HCT116 (cell line): Measurements from ENCODE around the gene ACAD8. TPM values are rescaled to one million over a fixed set of nuclear protein-coding genes. Genes with fewer than 3 reads are reported as not detected.

ENCODE experiments used
- ATAC-seq: fragments of 200-7000 bp; cut with Tn5 transposase; 2 replicates; pipeline ENCODE4 v1.9.1; 2020; ENCODE audit warnings: mild to moderate bottlenecking, moderate library complexity
- BruUV-seq: library from RNA; stranded (reverse); fragments of 400-500 nt; replicated peaks from 2 replicates; lab custom pipeline; 2021; lab: Mats Ljungman, UMichigan
- CTCF ChIA-PET: fragments of 300-600 bp; sonication (Branson Sonifier 250); formaldehyde crosslinking; loops from one replicate; lab custom pipeline; 2021; ENCODE audit warnings: antibody characterized with exemption; lab: Charles Lee
- POLR2A ChIA-PET: fragments of 300-600, 350-600 bp; sonication (Branson Sonifier 250); formaldehyde crosslinking; loops from one replicate; lab custom pipeline; 2021; ENCODE audit warnings: antibody characterized with exemption; lab: Charles Lee
- RAD21 ChIA-PET, 2 experiments: fragments of 300-600 bp; sonication (Branson Sonifier 250); formaldehyde crosslinking; loops; one replicate each; lab custom pipeline; 2023; ENCODE audit warnings: low total read pairs in 2 of 2; ENCODE audit not compliant: uncharacterized antibody in 2 of 2, unreplicated experiment in 2 of 2, low non-redundant PET in 1 of 2; lab: Charles Lee
- DNase-seq: peaks from one replicate; pipeline ENCODE4 v3.0.0-alpha.2; 2010; ENCODE audit warnings: low read depth, low spot score
- H2AFZ ChIP-seq: fragments of 200-600 bp; shearing (Covaris generic), sonication (generic); 2 replicates; pipeline ENCODE4 v1.6.1; 2017; ENCODE audit warnings: low read depth, mixed run types, mixed read lengths, antibody characterized with exemption, low read length; ENCODE audit not compliant: poor library complexity, severe bottlenecking
- H3K27ac ChIP-seq: 2 replicates; pipeline ENCODE4 v1.5.1; 2012; ENCODE audit warnings: low read depth, low read length
- H3K27me3 ChIP-seq: fragments of 200-600 bp; sonication (generic); 2 replicates; pipeline ENCODE4 v1.6.1; 2016; ENCODE audit warnings: mixed run types, low read length, mixed read lengths; ENCODE audit not compliant: insufficient read depth
- H3K36me3 ChIP-seq, 2 experiments: fragments of 200-500 bp in 1 of 2; fragments of 200-600 bp in 1 of 2; sonication (Bioruptor generic) in 1 of 2; sonication (generic) in 1 of 2; 2 replicates each; pipeline versions ENCODE4 v1.5.1 to v1.6.1; 2014 to 2016; ENCODE audit warnings: low read length in 2 of 2, inconsistent platforms in 1 of 2, mixed read lengths in 1 of 2, mixed run types in 1 of 2; ENCODE audit not compliant: insufficient read depth in 2 of 2, control insufficient read depth in 1 of 2
- H3K4me1 ChIP-seq, 2 experiments: fragments of 200-600 bp in 1 of 2; sonication (generic) in 1 of 2; 2 replicates each; pipeline versions ENCODE4 v1.5.1 to v1.6.1; 2012 to 2017; ENCODE audit warnings: low read length in 2 of 2, inconsistent platforms in 1 of 2, mild to moderate bottlenecking in 1 of 2, mixed read lengths in 1 of 2, mixed run types in 1 of 2, moderate library complexity in 1 of 2; ENCODE audit not compliant: insufficient read depth in 2 of 2, control insufficient read depth in 1 of 2
- H3K4me2 ChIP-seq: fragments of 200-600 bp; sonication (generic); 2 replicates; pipeline ENCODE4 v1.6.1; 2017; ENCODE audit warnings: mixed run types, low read length, mixed read lengths
- H3K4me3 ChIP-seq, 2 experiments: fragments of 200-600 bp in 1 of 2; sonication (generic) in 1 of 2; replicated peaks in 1 of 2; 2 replicates each; pipeline ENCODE4 v1.5.1; 2011 to 2016; ENCODE audit warnings: low read length in 2 of 2, control low read depth in 1 of 2, low read depth in 1 of 2, mild to moderate bottlenecking in 1 of 2, mixed read lengths in 1 of 2, mixed run types in 1 of 2
- H3K79me2 ChIP-seq: fragments of 200-600 bp; sonication (generic); 2 replicates; pipeline ENCODE4 v1.6.1; 2017; ENCODE audit warnings: mild to moderate bottlenecking, mixed run types, low read length, moderate library complexity, mixed read lengths; ENCODE audit not compliant: insufficient read depth
- H3K9ac ChIP-seq: fragments of 200-600 bp; sonication (generic); 2 replicates; pipeline ENCODE4 v1.6.1; 2016; ENCODE audit warnings: low read length, mixed read lengths
- H3K9me2 ChIP-seq: fragments of 200-600 bp; sonication (generic), shearing (Covaris generic); 2 replicates; pipeline ENCODE4 v1.6.1; 2017; ENCODE audit warnings: mixed run types, mild to moderate bottlenecking, moderate library complexity; ENCODE audit not compliant: insufficient read depth
- H3K9me3 ChIP-seq, 2 experiments: fragments of 200-500 bp in 1 of 2; fragments of 200-600 bp in 1 of 2; sonication (Bioruptor generic) in 1 of 2; sonication (generic) in 1 of 2; 2 replicates each; pipeline ENCODE4 v1.6.1; 2014 to 2017; ENCODE audit warnings: low read length in 2 of 2, mixed read lengths in 2 of 2, inconsistent platforms in 1 of 2, low read depth in 1 of 2, mild to moderate bottlenecking in 1 of 2, mixed run types in 1 of 2, moderate library complexity in 1 of 2; ENCODE audit not compliant: control insufficient read depth in 1 of 2, insufficient read depth in 1 of 2
- H4K20me1 ChIP-seq: fragments of 200-600 bp; sonication (generic), shearing (Covaris generic); 2 replicates; pipeline ENCODE4 v1.6.1; 2017; ENCODE audit warnings: mixed run types, mild to moderate bottlenecking, moderate library complexity; ENCODE audit not compliant: insufficient read depth
- CBX3 ChIP-seq: IDR thresholded peaks from 2 replicates; pipeline ENCODE4 v1.6.1; 2012; ENCODE audit warnings: low read depth
- CEBPB ChIP-seq: IDR thresholded peaks from 2 replicates; pipeline ENCODE4 v1.6.1; 2012; ENCODE audit warnings: low read depth
- EGR1 ChIP-seq: IDR thresholded peaks from 2 replicates; pipeline ENCODE4 v1.6.1; 2012; ENCODE audit warnings: low read depth
- EZH2phosphoT487 ChIP-seq: fragments of 200-600 bp; IDR thresholded peaks from 2 replicates; pipeline ENCODE4 v1.6.1; 2018; ENCODE audit warnings: antibody characterized with exemption, borderline replicate concordance
- FOSL1 ChIP-seq: IDR thresholded peaks from 2 replicates; pipeline ENCODE4 v1.6.1; 2012; ENCODE audit warnings: low read depth
- JUND ChIP-seq: IDR thresholded peaks from 2 replicates; pipeline ENCODE4 v1.6.1; 2012
- POLR2AphosphoS5 ChIP-seq: IDR thresholded peaks from 2 replicates; pipeline ENCODE4 v1.6.1; 2011; ENCODE audit warnings: mild to moderate bottlenecking, low read depth, low read length, moderate library complexity
- RAD21 ChIP-seq: IDR thresholded peaks from 2 replicates; pipeline ENCODE4 v1.6.1; 2012; ENCODE audit warnings: low read depth, mild to moderate bottlenecking
- REST ChIP-seq: IDR thresholded peaks from 2 replicates; pipeline ENCODE4 v1.6.1; 2012; ENCODE audit warnings: low read depth
- TCF7L2 ChIP-seq: IDR thresholded peaks from 2 replicates; pipeline ENCODE4 v1.7.0; 2011; ENCODE audit warnings: borderline replicate concordance, inconsistent platforms; ENCODE audit not compliant: insufficient read depth, insufficient read length; ENCODE audit errors: extremely low read depth
- ZFX ChIP-seq: fragments of 450-650 bp; IDR thresholded peaks from 2 replicates; pipeline ENCODE4 v1.6.1; 2017
- ZNF274 ChIP-seq: fragments of 200-500 bp; sonication (Bioruptor generic); IDR thresholded peaks from 2 replicates; pipeline ENCODE4 v1.6.1; 2014; ENCODE audit warnings: mild to moderate bottlenecking, low read depth, low read length, inconsistent platforms
- intact Hi-C: fragments of 100-400 bp; cut with micrococcal nuclease; formaldehyde crosslinking; loops from 2 replicates; pipeline ENCODE4 v1.10.0; 2022
- total RNA-seq: library from RNA; stranded (reverse); gene quantifications from one replicate; pipeline ENCODE4 v1.2.1, GENCODE V29; 2021; ENCODE audit not compliant: unreplicated experiment
- TF ChIP-seq, protein P1 (sequence below), 3 experiments: fragments of 200-600 bp in 1 of 3; sonication (generic) in 1 of 3; IDR thresholded peaks in 2 of 3; conservative IDR thresholded peaks in 1 of 3; 2 replicates each; pipeline ENCODE4 v1.5.1; 2012 to 2017; ENCODE audit warnings: low read depth in 2 of 3, low read length in 2 of 3, antibody characterized with exemption in 1 of 3, borderline replicate concordance in 1 of 3, control low read depth in 1 of 3, mild to moderate bottlenecking in 1 of 3, mixed read lengths in 1 of 3, mixed run types in 1 of 3, moderate library complexity in 1 of 3; ENCODE audit not compliant: insufficient read depth in 1 of 3
- TF ChIP-seq, protein P2 (sequence below): IDR thresholded peaks from 2 replicates; pipeline ENCODE4 v1.6.1; 2011; ENCODE audit warnings: mild to moderate bottlenecking, low read length, moderate library complexity; ENCODE audit not compliant: insufficient replicate concordance; ENCODE audit errors: extremely low read depth

The ACAD8 gene
- total RNA-seq, 1 experiment from 2014 or later = 21.0 TPM

- no peaks in the 10 kb centered on the region for H4K20me1 ChIP-seq
- peaks cover 2 to 4% of the 10 kb centered on the region in 2 experiments; a peak in 2 of 4 replicates for H3K36me3 ChIP-seq
- ChIA-PET POLR2A (no interaction called here), RAD21 (no interaction called here), CTCF (no interaction called here)
- no peaks in the 10 kb centered on the region for H3K4me1 ChIP-seq
- no peaks in the 10 kb centered on the region for H3K27me3 ChIP-seq
- ATAC-seq (no peak), DNase-seq (no peak)
- H3K9me3 ChIP-seq = no peaks in the 10 kb centered on the region
- intact Hi-C loops = no loop called here
- no peaks in the 10 kb centered on the region for H3K79me2 ChIP-seq
- no TSS peak for BruUV-seq
- no peak overlapping the region for H3K27ac ChIP-seq
- H3K9ac ChIP-seq = no peak overlapping the region
- H3K4me3 ChIP-seq = no peak overlapping the region
- H2AFZ ChIP-seq = no peak overlapping the region
- H3K4me2 ChIP-seq = no peak overlapping the region
- H3K9me2 ChIP-seq = no peaks in the 10 kb centered on the region
- no peak for TF ChIP-seq EGR1
- TF ChIP-seq CBX3 = no peak
- no peak for TF ChIP-seq FOSL1
- TF ChIP-seq CEBPB = no peak
- no peak for TF ChIP-seq ZFX
- TF ChIP-seq JUND = no peak
- TF ChIP-seq EZH2phosphoT487 = no peak
- TF ChIP-seq POLR2AphosphoS5 = no peak
- no peak for TF ChIP-seq ZNF274
- no peak for TF ChIP-seq TCF7L2
- no peak for TF ChIP-seq RAD21
Observed at GRCh38 chr11:134266440-134266839, 13.1 kb downstream of the ACAD8 start.

- H3K4me1 ChIP-seq = no peaks in the 10 kb centered on the region
- TF ChIP-seq, protein P1, sequence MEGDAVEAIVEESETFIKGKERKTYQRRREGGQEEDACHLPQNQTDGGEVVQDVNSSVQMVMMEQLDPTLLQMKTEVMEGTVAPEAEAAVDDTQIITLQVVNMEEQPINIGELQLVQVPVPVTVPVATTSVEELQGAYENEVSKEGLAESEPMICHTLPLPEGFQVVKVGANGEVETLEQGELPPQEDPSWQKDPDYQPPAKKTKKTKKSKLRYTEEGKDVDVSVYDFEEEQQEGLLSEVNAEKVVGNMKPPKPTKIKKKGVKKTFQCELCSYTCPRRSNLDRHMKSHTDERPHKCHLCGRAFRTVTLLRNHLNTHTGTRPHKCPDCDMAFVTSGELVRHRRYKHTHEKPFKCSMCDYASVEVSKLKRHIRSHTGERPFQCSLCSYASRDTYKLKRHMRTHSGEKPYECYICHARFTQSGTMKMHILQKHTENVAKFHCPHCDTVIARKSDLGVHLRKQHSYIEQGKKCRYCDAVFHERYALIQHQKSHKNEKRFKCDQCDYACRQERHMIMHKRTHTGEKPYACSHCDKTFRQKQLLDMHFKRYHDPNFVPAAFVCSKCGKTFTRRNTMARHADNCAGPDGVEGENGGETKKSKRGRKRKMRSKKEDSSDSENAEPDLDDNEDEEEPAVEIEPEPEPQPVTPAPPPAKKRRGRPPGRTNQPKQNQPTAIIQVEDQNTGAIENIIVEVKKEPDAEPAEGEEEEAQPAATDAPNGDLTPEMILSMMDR (IDR thresholded peaks at IDR 0.05 in 2 of 3, conservative IDR thresholded peaks at IDR 0.05 in 1 of 3; ENCODE audit: borderline replicate concordance in 1 of 3, insufficient read depth in 1 of 3, low read depth in 2 of 3, low read length in 2 of 3) = no peak
- TF ChIP-seq, protein P2, sequence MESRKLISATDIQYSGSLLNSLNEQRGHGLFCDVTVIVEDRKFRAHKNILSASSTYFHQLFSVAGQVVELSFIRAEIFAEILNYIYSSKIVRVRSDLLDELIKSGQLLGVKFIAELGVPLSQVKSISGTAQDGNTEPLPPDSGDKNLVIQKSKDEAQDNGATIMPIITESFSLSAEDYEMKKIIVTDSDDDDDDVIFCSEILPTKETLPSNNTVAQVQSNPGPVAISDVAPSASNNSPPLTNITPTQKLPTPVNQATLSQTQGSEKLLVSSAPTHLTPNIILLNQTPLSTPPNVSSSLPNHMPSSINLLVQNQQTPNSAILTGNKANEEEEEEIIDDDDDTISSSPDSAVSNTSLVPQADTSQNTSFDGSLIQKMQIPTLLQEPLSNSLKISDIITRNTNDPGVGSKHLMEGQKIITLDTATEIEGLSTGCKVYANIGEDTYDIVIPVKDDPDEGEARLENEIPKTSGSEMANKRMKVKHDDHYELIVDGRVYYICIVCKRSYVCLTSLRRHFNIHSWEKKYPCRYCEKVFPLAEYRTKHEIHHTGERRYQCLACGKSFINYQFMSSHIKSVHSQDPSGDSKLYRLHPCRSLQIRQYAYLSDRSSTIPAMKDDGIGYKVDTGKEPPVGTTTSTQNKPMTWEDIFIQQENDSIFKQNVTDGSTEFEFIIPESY = no peak
- TF ChIP-seq ZNF274 (no peak), REST (no peak)
Observed at GRCh38 chr11:134266841-134267251, 13.5 kb downstream of the ACAD8 start.

More at GRCh38 chr11:134266841-134267251, 13.5 kb downstream of the ACAD8 start:
- Histone ChIP-seq H3K4me3 (no peak overlapping the region), H2AFZ (no peak overlapping the region), H3K79me2 (no peaks in the 10 kb centered on the region), H3K9me2 (no peaks in the 10 kb centered on the region), H3K9me3 (no peaks in the 10 kb centered on the region), H3K27ac (no peak overlapping the region), H3K36me3 (peaks cover 2 to 4% of the 10 kb centered on the region in 2 experiments; a peak in 2 of 4 replicates), H3K27me3 (no peaks in the 10 kb centered on the region), H3K4me2 (no peak overlapping the region), H3K9ac (no peak overlapping the region), H4K20me1 (no peaks in the 10 kb centered on the region)
- BruUV-seq = no TSS peak
- DNase-seq (no peak), ATAC-seq (no peak)
- ChIA-PET POLR2A (no interaction called here), CTCF (no interaction called here), RAD21 (no interaction called here)
- intact Hi-C loops = no loop called here
